ENCODE results near the gene GRAP.
"Not testable (repeated sequence)": the region's sequence is repeated elsewhere in the genome, so short reads cannot be mapped to it uniquely, and the experiment has no call there.

GRCh38 chr17:19032377-19032988 is 14.3 kb downstream of the GRAP start:
- TF ChIP-seq POLR2A, EP300, CTCF (IDR thresholded peaks at IDR 0.05): not testable (repeated sequence)

All from gastroesophageal sphincter (tissue), 3 donors.